Spleen (tissue), 11 donors: ENCODE data around the gene NOTUM. TPM values are rescaled to one million over a fixed set of nuclear protein-coding genes. Genes with fewer than 3 reads are reported as not detected.

Experiments used
- DNase-seq: peaks from one replicate; pipeline ENCODE4 v3.0.0-alpha.2; 2020
- H3K27ac ChIP-seq, 8 donors: fragments of 200-600 bp; sonication (generic) in 7 of 8; 1 replicate in 4 of 8; 2 replicates in 4 of 8; pipeline versions ENCODE4 v1.5.0 to v1.8.0; 2016 to 2021; ENCODE audit warnings: inconsistent platforms in 4 of 8, mild to moderate bottlenecking in 4 of 8, moderate library complexity in 1 of 8
- H3K27me3 ChIP-seq, 7 donors: fragments of 200-600 bp; sonication (generic) in 6 of 7; replicated peaks in 1 of 7; 1 replicate in 4 of 7; 2 replicates in 3 of 7; pipeline versions ENCODE4 v1.5.0 to v1.8.0; 2016 to 2021; ENCODE audit warnings: inconsistent platforms in 3 of 7, mild to moderate bottlenecking in 1 of 7
- H3K36me3 ChIP-seq, 6 donors: fragments of 200-600 bp; sonication (generic) in 5 of 6; 1 replicate in 4 of 6; 2 replicates in 2 of 6; pipeline versions ENCODE4 v1.5.0 to v1.8.0; 2016 to 2021; ENCODE audit warnings: inconsistent platforms in 2 of 6
- H3K4me1 ChIP-seq, 6 donors: fragments of 200-600 bp; sonication (generic) in 5 of 6; 1 replicate in 3 of 6; 2 replicates in 3 of 6; pipeline versions ENCODE4 v1.5.0 to v1.8.0; 2016 to 2021; ENCODE audit warnings: inconsistent platforms in 3 of 6
- H3K4me3 ChIP-seq, 8 donors: fragments of 200-600 bp; sonication (generic) in 7 of 8; 1 replicate in 4 of 8; 2 replicates in 4 of 8; pipeline versions ENCODE4 v1.5.0 to v1.8.0; 2016 to 2021; ENCODE audit warnings: inconsistent platforms in 4 of 8, mild to moderate bottlenecking in 4 of 8, moderate library complexity in 2 of 8
- H3K9me3 ChIP-seq, 8 donors: fragments of 200-600 bp; sonication (generic) in 7 of 8; 1 replicate in 4 of 8; 2 replicates in 4 of 8; pipeline versions ENCODE4 v1.5.0 to v1.8.0; 2016 to 2021; ENCODE audit warnings: inconsistent platforms in 4 of 8
- CTCF ChIP-seq, 11 experiments: fragments of 200-600 bp in 7 of 11; fragments of 450-650 bp in 4 of 11; sonication (generic) in 4 of 11; IDR thresholded peaks in 8 of 11; conservative IDR thresholded peaks in 3 of 11; 1 replicate in 7 of 11; 2 replicates in 4 of 11; pipeline versions ENCODE4 v1.4.0 to v1.8.0; 2016 to 2021; ENCODE audit warnings: antibody characterized with exemption in 11 of 11, inconsistent platforms in 4 of 11, mild to moderate bottlenecking in 1 of 11
- POLR2A ChIP-seq, 3 donors: fragments of 450-650 bp; IDR thresholded peaks; one replicate each; pipeline ENCODE4 v1.5.1; 2017; ENCODE audit warnings: antibody characterized with exemption in 3 of 3, mild to moderate bottlenecking in 1 of 3
- POLR2AphosphoS5 ChIP-seq, 3 donors: sonication (generic); formaldehyde crosslinking; IDR thresholded peaks; one replicate each; pipeline ENCODE4 v1.5.1; 2017; ENCODE audit warnings: antibody characterized with exemption in 3 of 3
- whole genome bisulfite sequencing, 5 donors: extraction: QIAGEN DNeasy Blood & Tissue Kit in 3 of 5; methylation state at CpG; one replicate each; pipeline versions ENCODE4 v1.1.5 to v1.1.7; 2013 to 2018; 5-methylcytosine and 5-hydroxymethylcytosine counted together
- intact Hi-C: fragments of 100-400 bp; cut with DNase I; formaldehyde crosslinking; loops from one replicate; pipeline ENCODE4 v1.15.0; 2023; ENCODE audit warnings: low total_unique reads
- polyA plus RNA-seq, 3 donors: library from polyadenylated mRNA; stranded (reverse); fragments of 200-250 nt; gene quantifications; one replicate each; pipeline ENCODE4 v1.2.1, GENCODE V29; 2013
- total RNA-seq, 7 donors: library from RNA; depleted of rRNA in 3 of 7; stranded (reverse); fragments of >200 nt in 3 of 7; fragmentation: NEBNext Ultra II Directional in 4 of 7; extraction: Animal tissue kit (Norgen Biotek cat#: 25700) in 4 of 7; gene quantifications; one replicate each; pipeline versions ENCODE4 v1.1.0 to v1.2.1, GENCODE V29; 2016 to 2021
- donor health status: healthy with polysubstance abuse.
- donor health status: DM: no; HTN: no; CAD: no; lungs with moderate emphysema.
- donor health status: DM: no; HTN: no; CAD: no.
- donor health status: Bipolar disorder and iron deficiency.
- donor health status: healthy.
- donor health status: DM: no; HTN: no; CAD: no.
- donor health status: DM: yes; HTN: yes; CAD: no.

Gene NOTUM
- total and polyA plus RNA-seq, 10 donors = 0.03 to 0.85 (median 0.11) TPM; not detected in 5

GRCh38 chr17:81994593-81995462, 33.8 kb upstream of the NOTUM start:
- no peak overlapping the region for H3K27ac ChIP-seq
- no peak overlapping the region for H3K4me3 ChIP-seq

GRCh38 chr17:81993729-81994592, 33.0 kb upstream of the NOTUM start:
- 93 to 96% (median 94%) methylated on average over 28 to 37 of the region's 37 CpGs for WGBS, 5 donors
- no peak for DNase-seq
- Histone ChIP-seq H3K4me3 (no peak overlapping the region), H3K27me3 (no peaks in the 10 kb centered on the region), H3K27ac (no peak overlapping the region), H3K9me3 (no peaks in the 10 kb centered on the region), H3K36me3 (peaks cover 0 to 74% (median 5%) of the 10 kb centered on the region in 6 donors), H3K4me1 (peaks cover 0 to 16% (median 6%) of the 10 kb centered on the region in 6 donors)
- intact Hi-C loops = no loop called here
- no peak for TF ChIP-seq POLR2AphosphoS5 (IDR thresholded peaks at IDR 0.05)
- no peak for TF ChIP-seq POLR2A (IDR thresholded peaks at IDR 0.05)

More at GRCh38 chr17:81994593-81995462, 33.8 kb upstream of the NOTUM start:
- TF ChIP-seq POLR2AphosphoS5 (IDR thresholded peaks at IDR 0.05) (no peak), POLR2A (IDR thresholded peaks at IDR 0.05) (no peak), CTCF (IDR thresholded peaks at IDR 0.05 in 8 of 11, conservative IDR thresholded peaks at IDR 0.05 in 3 of 11) (no peak)
- Histone ChIP-seq H3K4me1 (peaks cover 0 to 16% (median 6%) of the 10 kb centered on the region in 6 donors), H3K27me3 (no peaks in the 10 kb centered on the region), H3K9me3 (no peaks in the 10 kb centered on the region), H3K36me3 (peaks cover 0 to 74% (median 5%) of the 10 kb centered on the region in 6 donors)
- intact Hi-C loops = no loop called here
- WGBS, 5 donors = 92 to 94% (median 94%) methylated on average over 33 to 39 of the region's 39 CpGs
- no peak for DNase-seq

GRCh38 chr17:81992306-81993102, 31.5 kb upstream of the NOTUM start:
- no peak overlapping the region for H3K4me3 ChIP-seq

More at GRCh38 chr17:81992306-81993102, 31.5 kb upstream of the NOTUM start:
- no peak for DNase-seq
- whole genome bisulfite sequencing, 5 donors = 77 to 92% (median 90%) methylated on average over 21 to 31 of the region's 31 CpGs
- H3K9me3 ChIP-seq = no peaks in the 10 kb centered on the region
- TF ChIP-seq CTCF (IDR thresholded peaks at IDR 0.05 in 8 of 11, conservative IDR thresholded peaks at IDR 0.05 in 3 of 11) (no peak), POLR2AphosphoS5 (IDR thresholded peaks at IDR 0.05) (no peak), POLR2A (IDR thresholded peaks at IDR 0.05) (no peak)
- no peaks in the 10 kb centered on the region for H3K27me3 ChIP-seq
- H3K4me1 ChIP-seq = peaks cover 0 to 16% (median 6%) of the 10 kb centered on the region in 6 donors
- intact Hi-C loops = no loop called here
- peaks cover 0 to 80% (median 5%) of the 10 kb centered on the region in 6 donors for H3K36me3 ChIP-seq
- no peak overlapping the region for H3K27ac ChIP-seq
